ENCODE measurements around the gene OSBPL7. TPM values are rescaled to one million over a fixed set of nuclear protein-coding genes. Genes with fewer than 3 reads are reported as not detected.
A peak's percentile ranks its signal among the peaks of the same experiment; 100 is the strongest.

OSBPL7 gene
- total and polyA plus RNA-seq, 2 donors (not counting 3 experiments of a cell fraction or from before 2014, with no cell fraction given): 16.2 to 29.1 TPM

GRCh38 chr17:47850373-47850691 lies 28.7 kb upstream of the OSBPL7 start:
- ChIA-PET CTCF (interaction anchor here (0.7 to 10.2 kb wide), 10 partner anchors 9 to 168 kb away, joined by 3 to 367 read pairs (median 4); partner anchors contain the start of genes OSBPL7 and SCRN2), POLR2A (no interaction called here)
- DNase-seq (ENCODE audit: low read depth, low spot score) (no peak), FAIRE-seq (peak; percentile 8)
- H3K36me3 ChIP-seq (ENCODE audit: control insufficient read depth in 2 of 2, extremely low read depth in 1 of 2, insufficient read depth in 2 of 2, low read length in 2 of 2): no peaks in the 10 kb centered on the region
- H3K79me2 ChIP-seq (ENCODE audit: control insufficient read depth, insufficient read depth, low read length): no peaks in the 10 kb centered on the region
- intact Hi-C loops (cut with micrococcal nuclease): no loop called here
- H3K4me1 ChIP-seq (ENCODE audit: control insufficient read depth, extremely low read depth, insufficient read depth, low read length): peaks cover 10% of the 10 kb centered on the region
- no peak overlapping the region for H3K9ac ChIP-seq (replicated peaks; ENCODE audit: extremely low read depth, insufficient read depth, low read length)
- H3K4me2 ChIP-seq (ENCODE audit: insufficient read depth, low read length): peak overlapping the region; percentile 23
- H4K20me1 ChIP-seq (replicated peaks; ENCODE audit: control insufficient read depth, extremely low read depth, insufficient read depth, low read length): no peaks in the 10 kb centered on the region
- H3K4me3 ChIP-seq (replicated peaks in 1 of 3; ENCODE audit: insufficient read depth in 1 of 3, low read depth in 1 of 3, low read length in 3 of 3): no peak overlapping the region
- TF ChIP-seq JUN (IDR thresholded peaks at IDR 0.05; ENCODE audit: borderline replicate concordance, insufficient read depth, insufficient read length, low read depth) (no peak), MAX (IDR thresholded peaks at IDR 0.05; ENCODE audit: insufficient read depth, insufficient read length) (no peak), EZH2 (IDR thresholded peaks at IDR 0.05; ENCODE audit: borderline replicate concordance, low read depth, low read length, severe bottlenecking) (no peak), MYC (IDR thresholded peaks at IDR 0.05; ENCODE audit: low read depth, low read length) (no peak), CTCF (IDR thresholded peaks at IDR 0.05; ENCODE audit: extremely low read depth in 1 of 2, insufficient read depth in 1 of 2, low read depth in 1 of 2, low read length in 2 of 2) (no peak)
- dilution Hi-C loops (cut with MboI; ENCODE audit: extremely low pct_ligation_motif_present, low sequenced_read_pairs): no loop called here
- H3K27me3 ChIP-seq (ENCODE audit: control insufficient read depth in 2 of 2, insufficient read depth in 2 of 2, low read length in 2 of 2): peaks cover 3 to 11% of the 10 kb centered on the region in 2 experiments
- no peak overlapping the region for H3K27ac ChIP-seq (ENCODE audit: insufficient read depth, low read depth, low read length)
- no peaks in the 10 kb centered on the region for H3K9me3 ChIP-seq (replicated peaks; ENCODE audit: control insufficient read depth, insufficient read depth, low read length)
- BruUV-seq (replicated peaks): no TSS peak
- no peaks in the 10 kb centered on the region for H3K9me1 ChIP-seq (replicated peaks; ENCODE audit: control insufficient read depth, extremely low read depth, insufficient read depth, low read length)
- H2AFZ ChIP-seq (ENCODE audit: low read depth, low read length): peak overlapping the region; percentile 19

GRCh38 chr17:47848198-47848513 lies 26.6 kb upstream of the OSBPL7 start:
- Histone ChIP-seq H3K27me3 (ENCODE audit: control insufficient read depth in 2 of 2, insufficient read depth in 2 of 2, low read length in 2 of 2) (peaks cover 3 to 5% of the 10 kb centered on the region in 2 experiments), H3K79me2 (ENCODE audit: control insufficient read depth, insufficient read depth, low read length) (no peaks in the 10 kb centered on the region), H3K9ac (replicated peaks; ENCODE audit: extremely low read depth, insufficient read depth, low read length) (no peak overlapping the region), H3K4me3 (replicated peaks in 1 of 3; ENCODE audit: insufficient read depth in 1 of 3, low read depth in 1 of 3, low read length in 3 of 3) (no peak overlapping the region), H3K4me1 (ENCODE audit: control insufficient read depth, extremely low read depth, insufficient read depth, low read length) (peaks cover 6% of the 10 kb centered on the region), H4K20me1 (replicated peaks; ENCODE audit: control insufficient read depth, extremely low read depth, insufficient read depth, low read length) (no peaks in the 10 kb centered on the region), H2AFZ (ENCODE audit: low read depth, low read length) (no peak overlapping the region), H3K27ac (ENCODE audit: insufficient read depth, low read depth, low read length) (no peak overlapping the region), H3K36me3 (ENCODE audit: control insufficient read depth in 2 of 2, extremely low read depth in 1 of 2, insufficient read depth in 2 of 2, low read length in 2 of 2) (no peaks in the 10 kb centered on the region), H3K9me3 (replicated peaks; ENCODE audit: control insufficient read depth, insufficient read depth, low read length) (no peaks in the 10 kb centered on the region), H3K4me2 (ENCODE audit: insufficient read depth, low read length) (no peak overlapping the region), H3K9me1 (replicated peaks; ENCODE audit: control insufficient read depth, extremely low read depth, insufficient read depth, low read length) (no peaks in the 10 kb centered on the region)
- dilution Hi-C loops (cut with MboI; ENCODE audit: extremely low pct_ligation_motif_present, low sequenced_read_pairs) (no loop called here), intact Hi-C loops (cut with micrococcal nuclease) (no loop called here)
- no peak for DNase-seq (ENCODE audit: low read depth, low spot score)
- no peak for TF ChIP-seq FOS (IDR thresholded peaks at IDR 0.05; ENCODE audit: borderline replicate concordance, insufficient read depth, low read length)
- TF ChIP-seq MAX (IDR thresholded peaks at IDR 0.05; ENCODE audit: insufficient read depth, insufficient read length): no peak
- no peak for TF ChIP-seq POLR2A (IDR thresholded peaks at IDR 0.05; ENCODE audit: low read depth, low read length)
- TF ChIP-seq GATA2 (IDR thresholded peaks at IDR 0.05; ENCODE audit: insufficient read depth, insufficient read length, low read depth, low read length): no peak
- no peak for TF ChIP-seq JUN (IDR thresholded peaks at IDR 0.05; ENCODE audit: borderline replicate concordance, insufficient read depth, insufficient read length, low read depth)
- ChIA-PET POLR2A (no interaction called here), CTCF (interaction anchor here (1.1 to 10.2 kb wide), 4 partner anchors 8 to 170 kb away, joined by 3 to 367 read pairs (median 26); partner anchors contain the start of gene CDK5RAP3)
- FAIRE-seq: no peak
- BruUV-seq (replicated peaks): no TSS peak
